ENCODE measurements around the gene KLHL1. TPM values are rescaled to one million over a fixed set of nuclear protein-coding genes. Genes with fewer than 3 reads are reported as not detected.

KLHL1 gene
- total and polyA plus RNA-seq, 12 donors = under 0.01 to 0.28 (median 0.08) TPM; not detected in 7

GRCh38 chr13:69721631-69722030 is 386.6 kb downstream of the KLHL1 start:
- 78 to 86% (median 85%) methylated on average over 1 of the region's 1 CpG for WGBS, 4 donors

GRCh38 chr13:69720278-69720983 is 387.8 kb downstream of the KLHL1 start:
- intact Hi-C loops (cut with DNase I) = no loop called here
- Histone ChIP-seq H3K27ac (no peak overlapping the region), H3K27me3 (no peaks in the 10 kb centered on the region), H3K36me3 (replicated peaks in 1 of 2) (no peaks in the 10 kb centered on the region), H3K9me3 (replicated peaks in 1 of 3) (no peaks in the 10 kb centered on the region), H3K4me3 (no peak overlapping the region), H3K4me1 (replicated peaks in 1 of 2) (no peaks in the 10 kb centered on the region)
- DNase-seq = no peak
- TF ChIP-seq CTCF (IDR thresholded peaks at IDR 0.05) = no peak
- no peak for TF ChIP-seq POLR2A (IDR thresholded peaks at IDR 0.05)

More at GRCh38 chr13:69721631-69722030, 386.6 kb downstream of the KLHL1 start:
- Histone ChIP-seq H3K27ac (no peak overlapping the region), H3K4me3 (no peak overlapping the region), H3K9me3 (replicated peaks in 1 of 3) (no peaks in the 10 kb centered on the region), H3K4me1 (replicated peaks in 1 of 2) (no peaks in the 10 kb centered on the region), H3K36me3 (replicated peaks in 1 of 2) (no peaks in the 10 kb centered on the region), H3K27me3 (no peaks in the 10 kb centered on the region)
- no peak for TF ChIP-seq CTCF (IDR thresholded peaks at IDR 0.05)
- no peak for TF ChIP-seq POLR2A (IDR thresholded peaks at IDR 0.05)
- intact Hi-C loops (cut with DNase I) = no loop called here
- no peak for DNase-seq

GRCh38 chr13:69706807-69707206 is 401.4 kb downstream of the KLHL1 start:
- intact Hi-C loops (cut with DNase I) = no loop called here
- H3K4me1 ChIP-seq (replicated peaks in 1 of 2) = no peaks in the 10 kb centered on the region

GRCh38 chr13:69704311-69704710 is 403.9 kb downstream of the KLHL1 start:
- Histone ChIP-seq H3K9me3 (replicated peaks in 1 of 3) (peaks cover 0 to 4% (median 0%) of the 10 kb centered on the region in 3 donors), H3K27ac (no peak overlapping the region), H3K36me3 (replicated peaks in 1 of 2) (no peaks in the 10 kb centered on the region), H3K27me3 (no peaks in the 10 kb centered on the region), H3K4me3 (no peak overlapping the region), H3K4me1 (replicated peaks in 1 of 2) (no peaks in the 10 kb centered on the region)
- DNase-seq = no peak
- intact Hi-C loops (cut with DNase I) = no loop called here
- 57 to 73% (median 62%) methylated on average over 1 of the region's 1 CpG for WGBS, 4 donors
- TF ChIP-seq POLR2A (IDR thresholded peaks at IDR 0.05) (no peak), CTCF (IDR thresholded peaks at IDR 0.05) (no peak)

More at GRCh38 chr13:69706807-69707206, 401.4 kb downstream of the KLHL1 start:
- peaks cover 0 to 4% (median 0%) of the 10 kb centered on the region in 3 donors for H3K9me3 ChIP-seq (replicated peaks in 1 of 3)
- TF ChIP-seq POLR2A (IDR thresholded peaks at IDR 0.05) (no peak), CTCF (IDR thresholded peaks at IDR 0.05) (no peak)
- no peak for DNase-seq
- no peak overlapping the region for H3K4me3 ChIP-seq
- no peaks in the 10 kb centered on the region for H3K36me3 ChIP-seq (replicated peaks in 1 of 2)
- H3K27ac ChIP-seq = no peak overlapping the region
- H3K27me3 ChIP-seq = no peaks in the 10 kb centered on the region

Data from adrenal gland (tissue), 12 donors.